ENCODE measurements around the gene RNF130.

DNA sequence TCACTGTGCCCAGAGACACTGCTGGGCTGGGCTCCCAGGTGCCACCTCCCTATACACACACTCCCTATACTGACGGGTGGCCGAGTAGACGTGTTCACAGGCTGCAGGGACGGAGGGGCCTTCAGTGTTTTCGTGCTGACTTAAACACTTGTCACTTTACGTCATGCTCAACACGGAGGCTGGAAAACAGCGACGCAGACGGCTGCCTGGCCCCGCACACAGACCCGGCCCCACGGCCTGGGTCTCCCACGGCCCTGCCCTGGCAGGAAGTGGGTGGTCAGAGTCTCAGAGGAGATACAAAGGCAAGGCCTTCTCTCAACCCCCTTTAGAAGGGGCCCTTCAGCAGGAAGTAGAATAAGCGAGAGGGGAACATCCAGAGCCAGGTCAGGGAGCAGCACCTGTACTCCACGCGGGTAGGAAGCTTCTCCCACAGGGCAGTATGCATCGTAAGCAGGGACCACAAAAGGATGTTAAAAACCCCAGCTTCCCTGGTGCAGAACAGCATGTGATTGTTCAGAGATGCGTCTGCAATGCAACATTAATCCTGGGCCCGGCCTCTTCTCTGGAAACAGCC, 152.0 kb downstream of the RNF130 start:
- TF ChIP-seq GATA2 (IDR thresholded peaks at IDR 0.05; ENCODE audit: low read depth, low read length), result no peak
- TF ChIP-seq GATA3 (IDR thresholded peaks at IDR 0.05; ENCODE audit: low read depth, low read length), result no peak

Measured in SH-SY5Y (cell line).